Fibroblast of mammary gland (primary cell): ENCODE data around the gene KLHL7.

Experiments
- DNase-seq: peaks from one replicate; pipeline ENCODE4 v3.0.0-alpha.2; 2010; ENCODE audit warnings: low read depth
- H3K4me3 ChIP-seq: 2 replicates; pipeline ENCODE4 v1.5.1; 2011; ENCODE audit warnings: low read depth, mild to moderate bottlenecking, low read length, moderate library complexity; ENCODE audit not compliant: control insufficient read depth
- TF ChIP-seq, protein P1 (sequence below): conservative IDR thresholded peaks from 2 replicates; pipeline ENCODE4 v1.5.1; 2011; ENCODE audit warnings: low read depth, low read length, inconsistent platforms; ENCODE audit not compliant: control insufficient read depth, insufficient read depth

The KLHL7 gene

DNA sequence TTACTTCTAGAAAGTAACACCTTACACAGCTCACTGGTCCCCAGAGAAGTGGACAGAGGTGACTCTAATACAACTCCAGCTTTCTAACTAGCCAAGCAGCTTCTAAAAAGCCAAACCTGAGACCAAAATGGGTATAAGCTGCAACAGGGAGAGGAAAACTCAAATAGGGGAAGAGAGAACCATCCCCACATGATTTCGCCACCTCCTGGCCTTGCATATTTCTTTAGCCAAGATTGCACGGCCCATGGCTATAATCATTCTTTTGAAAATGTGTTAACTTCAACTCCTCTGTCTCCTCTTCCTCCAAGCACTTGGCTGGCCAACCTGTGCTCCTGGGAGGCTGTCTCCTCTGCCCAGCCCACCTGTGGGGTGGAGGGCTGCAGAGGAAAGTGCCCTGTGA lies 104.9 kb downstream of the KLHL7 start:
- no peak overlapping the region for H3K4me3 ChIP-seq
- TF ChIP-seq, protein P1, sequence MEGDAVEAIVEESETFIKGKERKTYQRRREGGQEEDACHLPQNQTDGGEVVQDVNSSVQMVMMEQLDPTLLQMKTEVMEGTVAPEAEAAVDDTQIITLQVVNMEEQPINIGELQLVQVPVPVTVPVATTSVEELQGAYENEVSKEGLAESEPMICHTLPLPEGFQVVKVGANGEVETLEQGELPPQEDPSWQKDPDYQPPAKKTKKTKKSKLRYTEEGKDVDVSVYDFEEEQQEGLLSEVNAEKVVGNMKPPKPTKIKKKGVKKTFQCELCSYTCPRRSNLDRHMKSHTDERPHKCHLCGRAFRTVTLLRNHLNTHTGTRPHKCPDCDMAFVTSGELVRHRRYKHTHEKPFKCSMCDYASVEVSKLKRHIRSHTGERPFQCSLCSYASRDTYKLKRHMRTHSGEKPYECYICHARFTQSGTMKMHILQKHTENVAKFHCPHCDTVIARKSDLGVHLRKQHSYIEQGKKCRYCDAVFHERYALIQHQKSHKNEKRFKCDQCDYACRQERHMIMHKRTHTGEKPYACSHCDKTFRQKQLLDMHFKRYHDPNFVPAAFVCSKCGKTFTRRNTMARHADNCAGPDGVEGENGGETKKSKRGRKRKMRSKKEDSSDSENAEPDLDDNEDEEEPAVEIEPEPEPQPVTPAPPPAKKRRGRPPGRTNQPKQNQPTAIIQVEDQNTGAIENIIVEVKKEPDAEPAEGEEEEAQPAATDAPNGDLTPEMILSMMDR: no peak
- DNase-seq: no peak

DNA sequence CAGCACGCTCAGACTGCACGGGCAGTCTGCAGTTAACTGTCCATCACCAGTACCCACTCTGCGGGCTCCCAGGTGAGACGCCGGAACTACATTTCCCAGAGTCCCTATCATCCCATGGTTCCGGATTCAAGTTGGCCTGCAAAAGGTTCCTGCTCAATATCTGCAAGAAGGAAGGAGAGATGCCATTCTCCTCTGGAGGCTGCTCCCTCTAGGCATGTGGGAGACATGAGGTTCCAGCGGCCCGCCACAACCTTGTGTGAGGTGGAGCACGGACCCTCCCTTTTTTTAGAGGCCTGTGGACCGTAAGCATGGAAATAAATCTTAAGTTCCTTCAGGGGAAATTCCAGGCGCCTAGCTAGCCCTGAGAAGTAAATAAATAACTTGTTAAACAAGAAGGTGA lies 106.0 kb downstream of the KLHL7 start:
- H3K4me3 ChIP-seq: no peak overlapping the region
- no peak for DNase-seq
- TF ChIP-seq, protein P1: no peak

DNA sequence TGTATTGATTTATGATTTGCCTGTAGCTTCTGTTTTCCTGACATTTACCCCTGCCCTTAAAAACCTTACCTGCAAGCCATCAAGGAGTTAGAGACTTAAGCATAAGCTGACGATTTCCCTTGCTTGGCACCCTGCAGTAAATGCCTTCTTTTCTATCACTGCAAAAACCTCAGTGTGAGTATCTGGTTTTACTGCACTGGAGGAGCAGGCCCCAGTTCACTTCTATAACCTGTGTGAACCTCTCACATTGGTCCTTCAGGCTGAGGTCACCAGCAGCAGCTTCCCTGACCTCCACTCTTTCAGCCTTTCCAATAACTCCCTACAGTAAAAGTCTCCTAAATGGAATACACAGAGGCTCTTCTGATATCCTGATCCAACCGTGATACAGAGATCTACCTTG lies 106.8 kb downstream of the KLHL7 start:
- DNase-seq: no peak
- TF ChIP-seq, protein P1: no peak
- no peak overlapping the region for H3K4me3 ChIP-seq

DNA sequence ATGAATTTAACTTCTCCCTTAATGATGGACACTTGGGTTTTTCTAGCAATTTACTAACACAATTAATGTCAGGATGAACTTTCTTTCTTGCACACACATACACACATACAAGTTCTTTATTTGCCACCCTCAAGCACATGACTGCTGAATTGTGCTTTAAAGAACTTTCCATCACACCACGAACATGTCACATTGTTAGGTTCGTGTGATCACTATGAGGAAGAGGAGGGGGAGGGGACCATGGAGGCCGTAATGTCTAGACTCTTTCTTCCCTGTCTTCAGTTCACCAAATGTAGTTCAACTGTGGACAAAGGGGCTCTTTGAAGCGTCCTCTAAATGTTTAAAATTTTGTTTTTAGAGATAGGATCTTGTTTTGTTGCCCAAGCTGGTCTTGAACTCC lies 107.3 kb downstream of the KLHL7 start:
- no peak overlapping the region for H3K4me3 ChIP-seq

DNA sequence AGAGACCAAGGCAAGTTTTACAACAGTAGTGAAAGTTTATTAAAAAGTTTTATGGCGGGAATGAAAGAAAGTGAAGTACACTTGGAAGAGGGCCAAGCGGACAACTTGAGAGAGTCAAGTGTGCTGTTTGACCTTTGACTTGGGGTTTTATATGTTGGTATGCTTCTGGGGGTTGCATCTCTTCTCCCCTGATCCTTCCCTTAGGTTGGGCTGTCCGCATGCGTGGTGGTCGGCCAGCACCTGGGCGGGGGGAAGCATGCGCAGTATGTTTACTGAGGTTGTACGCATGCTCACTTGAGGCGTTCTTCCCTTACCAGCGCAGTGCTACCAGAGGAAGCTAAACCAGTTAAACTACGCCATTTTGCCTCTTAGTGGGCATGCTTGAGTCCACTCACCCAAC lies 108.2 kb downstream of the KLHL7 start:
- no peak overlapping the region for H3K4me3 ChIP-seq
- TF ChIP-seq, protein P1: no peak
- no peak for DNase-seq

More for the DNA sequence above, 107.3 kb downstream of the KLHL7 start:
- DNase-seq: no peak
- TF ChIP-seq, protein P1: no peak

DNA sequence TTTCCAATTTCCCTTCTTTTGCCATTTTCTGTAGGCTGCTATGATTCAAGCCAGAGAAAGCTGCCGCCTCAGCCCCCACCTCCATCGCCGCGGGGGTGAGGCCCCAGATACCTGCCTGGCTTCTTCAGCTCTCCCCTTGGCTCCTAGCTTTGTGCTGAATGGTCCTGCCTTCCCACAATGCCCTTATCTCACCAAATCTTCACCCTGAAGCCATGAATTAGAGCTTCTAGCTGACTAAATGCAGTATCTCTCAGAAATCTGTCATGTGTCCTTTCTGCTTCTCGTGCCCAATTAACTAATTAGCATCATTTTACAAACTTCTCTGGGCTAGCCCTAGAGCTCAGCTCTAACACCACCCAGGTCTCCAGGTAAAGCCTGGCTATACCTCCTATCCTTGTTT lies 108.8 kb downstream of the KLHL7 start:
- TF ChIP-seq, protein P1: no peak
- H3K4me3 ChIP-seq: no peak overlapping the region
- no peak for DNase-seq

DNA sequence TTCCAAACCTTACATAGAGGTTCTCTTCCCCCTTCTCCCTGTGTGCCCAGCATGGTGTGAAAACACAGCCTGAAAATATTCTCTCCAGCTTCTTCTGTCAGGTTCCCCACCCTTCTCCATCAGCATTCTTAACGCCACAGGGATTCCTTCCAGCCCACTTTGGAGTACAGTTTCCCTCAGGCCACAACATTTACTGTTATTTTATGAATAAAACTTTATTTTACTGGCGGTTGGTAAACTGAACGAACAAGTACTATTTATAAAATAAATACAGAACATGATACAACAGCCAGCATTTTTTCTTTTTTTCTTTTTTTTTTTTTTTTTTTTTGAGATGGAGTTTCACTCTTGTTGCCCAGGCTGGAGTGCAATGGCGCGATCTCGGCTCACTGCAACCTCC lies 109.4 kb downstream of the KLHL7 start:
- DNase-seq: no peak

More for the DNA sequence above, 109.4 kb downstream of the KLHL7 start:
- TF ChIP-seq, protein P1: no peak
- no peak overlapping the region for H3K4me3 ChIP-seq
